Measurements from ENCODE around the gene SFMBT2. TPM values are rescaled to one million over a fixed set of nuclear protein-coding genes. Genes with fewer than 3 reads are reported as not detected.

SFMBT2 gene
- polyA plus RNA-seq, 1 experiment = 0.06 TPM

DNA sequence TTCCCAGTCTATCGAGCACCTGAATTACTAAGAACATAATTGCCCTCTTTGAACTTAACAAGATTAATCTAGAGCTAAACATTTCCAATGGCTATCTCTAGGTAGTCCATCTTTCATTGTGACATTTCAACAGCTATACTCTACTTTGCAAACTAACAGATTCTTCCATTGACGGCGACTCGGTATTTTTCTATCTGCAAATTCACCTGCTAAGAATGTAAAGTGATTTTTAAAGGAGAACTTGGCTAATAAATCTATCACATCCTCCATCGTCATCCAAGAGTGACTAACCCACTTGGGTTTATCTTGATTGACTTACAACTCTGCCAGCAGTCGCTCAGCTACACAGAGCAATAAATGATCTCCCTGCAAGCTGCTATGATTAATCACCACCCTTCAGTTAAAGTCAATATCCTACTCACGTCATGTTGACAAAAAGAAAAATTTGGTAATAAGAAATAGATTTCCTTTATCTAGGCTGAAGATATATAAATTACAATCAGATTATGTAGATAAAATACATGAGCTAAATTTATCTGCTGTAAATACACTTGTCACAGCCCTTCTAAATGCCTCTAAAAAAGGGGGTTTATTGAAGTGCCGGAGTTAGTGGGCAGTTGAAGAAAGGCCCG, 99.5 kb downstream of the SFMBT2 start:
- TF ChIP-seq, protein P1, sequence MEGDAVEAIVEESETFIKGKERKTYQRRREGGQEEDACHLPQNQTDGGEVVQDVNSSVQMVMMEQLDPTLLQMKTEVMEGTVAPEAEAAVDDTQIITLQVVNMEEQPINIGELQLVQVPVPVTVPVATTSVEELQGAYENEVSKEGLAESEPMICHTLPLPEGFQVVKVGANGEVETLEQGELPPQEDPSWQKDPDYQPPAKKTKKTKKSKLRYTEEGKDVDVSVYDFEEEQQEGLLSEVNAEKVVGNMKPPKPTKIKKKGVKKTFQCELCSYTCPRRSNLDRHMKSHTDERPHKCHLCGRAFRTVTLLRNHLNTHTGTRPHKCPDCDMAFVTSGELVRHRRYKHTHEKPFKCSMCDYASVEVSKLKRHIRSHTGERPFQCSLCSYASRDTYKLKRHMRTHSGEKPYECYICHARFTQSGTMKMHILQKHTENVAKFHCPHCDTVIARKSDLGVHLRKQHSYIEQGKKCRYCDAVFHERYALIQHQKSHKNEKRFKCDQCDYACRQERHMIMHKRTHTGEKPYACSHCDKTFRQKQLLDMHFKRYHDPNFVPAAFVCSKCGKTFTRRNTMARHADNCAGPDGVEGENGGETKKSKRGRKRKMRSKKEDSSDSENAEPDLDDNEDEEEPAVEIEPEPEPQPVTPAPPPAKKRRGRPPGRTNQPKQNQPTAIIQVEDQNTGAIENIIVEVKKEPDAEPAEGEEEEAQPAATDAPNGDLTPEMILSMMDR (IDR thresholded peaks at IDR 0.05; ENCODE audit: insufficient read depth, low read depth, low read length) = no peak
- POLR2A ChIA-PET = no interaction called here
- Histone ChIP-seq H3K36me3 (ENCODE audit: control insufficient read depth, insufficient read depth, low read length) (no peaks in the 10 kb centered on the region), H3K27me3 (ENCODE audit: control insufficient read depth, insufficient read depth, low read length) (no peaks in the 10 kb centered on the region), H3K4me3 (ENCODE audit: low read depth, low read length) (no peak overlapping the region)
- CTCF ChIA-PET = no interaction called here
- DNase-seq (ENCODE audit: low read depth) = no peak

DNA sequence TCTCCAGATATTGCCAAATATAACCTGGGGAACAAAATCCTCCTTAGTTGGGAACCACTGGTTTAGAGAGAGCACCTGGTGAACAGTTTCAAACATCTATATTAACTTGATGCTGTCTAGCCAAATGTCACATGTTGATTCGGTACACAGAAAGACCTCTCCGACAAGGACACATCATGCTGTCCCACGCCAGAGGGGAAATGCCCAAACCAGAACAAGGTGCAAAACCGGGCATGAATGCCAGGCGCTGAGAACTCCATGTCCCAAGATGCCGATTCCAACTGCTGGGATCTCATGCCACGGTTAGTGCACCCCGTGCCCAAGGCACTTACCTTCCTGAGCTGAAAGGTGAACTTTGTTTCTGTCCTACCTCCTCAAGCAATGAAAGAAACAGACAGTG, 100.8 kb downstream of the SFMBT2 start:
- H3K4me3 ChIP-seq (ENCODE audit: low read depth, low read length) = no peak overlapping the region
- H3K36me3 ChIP-seq (ENCODE audit: control insufficient read depth, insufficient read depth, low read length) = no peaks in the 10 kb centered on the region
- POLR2A ChIA-PET = no interaction called here
- DNase-seq (ENCODE audit: low read depth) = no peak
- H3K27me3 ChIP-seq (ENCODE audit: control insufficient read depth, insufficient read depth, low read length) = no peaks in the 10 kb centered on the region
- TF ChIP-seq, protein P1 (IDR thresholded peaks at IDR 0.05; ENCODE audit: insufficient read depth, low read depth, low read length) = no peak
- CTCF ChIA-PET = no interaction called here

DNA sequence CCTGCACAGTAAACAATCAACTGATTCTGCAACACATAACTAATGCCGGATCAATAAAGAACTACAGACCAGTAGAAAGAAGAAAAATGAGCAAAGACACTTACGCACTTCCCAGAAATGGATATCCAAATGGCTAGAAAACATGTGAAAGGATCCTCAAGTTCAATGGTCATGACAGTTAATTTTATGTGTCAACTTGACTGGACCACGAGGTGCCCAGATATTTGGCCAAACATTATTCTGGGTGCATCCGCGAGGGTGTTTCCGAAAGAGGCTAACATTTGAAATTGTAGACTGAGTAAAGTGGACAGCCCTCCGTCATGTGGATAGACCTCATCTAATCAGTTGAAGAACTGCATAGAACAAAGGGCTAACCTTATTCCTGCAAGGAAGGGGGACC, 102.0 kb downstream of the SFMBT2 start:
- H3K36me3 ChIP-seq (ENCODE audit: control insufficient read depth, insufficient read depth, low read length) = no peaks in the 10 kb centered on the region
- no peak for DNase-seq (ENCODE audit: low read depth)
- H3K27me3 ChIP-seq (ENCODE audit: control insufficient read depth, insufficient read depth, low read length) = no peaks in the 10 kb centered on the region
- POLR2A ChIA-PET = no interaction called here
- TF ChIP-seq, protein P1 (IDR thresholded peaks at IDR 0.05; ENCODE audit: insufficient read depth, low read depth, low read length) = no peak
- CTCF ChIA-PET = no interaction called here
- no peak overlapping the region for H3K4me3 ChIP-seq (ENCODE audit: low read depth, low read length)

DNA sequence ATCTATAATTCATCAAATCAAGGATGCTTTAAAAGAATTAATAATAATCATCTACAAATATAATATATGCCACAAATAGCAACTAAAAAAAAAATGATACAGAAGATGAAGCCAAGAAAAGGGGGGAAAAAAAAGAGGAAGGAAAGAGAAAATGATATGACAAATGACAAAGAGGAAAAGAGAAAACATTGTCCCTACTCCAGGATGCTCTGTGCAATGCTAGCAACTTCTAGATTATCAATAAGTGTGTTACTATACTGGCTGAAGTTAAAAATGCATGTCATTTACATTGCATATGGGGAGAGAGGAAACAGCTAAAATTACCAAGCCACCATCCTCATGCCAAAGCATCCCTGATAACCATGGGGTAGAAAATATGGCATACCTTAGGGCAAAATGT, 104.2 kb downstream of the SFMBT2 start:
- DNase-seq (ENCODE audit: low read depth) = no peak
- no peaks in the 10 kb centered on the region for H3K27me3 ChIP-seq (ENCODE audit: control insufficient read depth, insufficient read depth, low read length)
- ChIA-PET CTCF (no interaction called here), POLR2A (no interaction called here)
- TF ChIP-seq, protein P1 (IDR thresholded peaks at IDR 0.05; ENCODE audit: insufficient read depth, low read depth, low read length) = no peak
- no peak overlapping the region for H3K4me3 ChIP-seq (ENCODE audit: low read depth, low read length)
- no peaks in the 10 kb centered on the region for H3K36me3 ChIP-seq (ENCODE audit: control insufficient read depth, insufficient read depth, low read length)

DNA sequence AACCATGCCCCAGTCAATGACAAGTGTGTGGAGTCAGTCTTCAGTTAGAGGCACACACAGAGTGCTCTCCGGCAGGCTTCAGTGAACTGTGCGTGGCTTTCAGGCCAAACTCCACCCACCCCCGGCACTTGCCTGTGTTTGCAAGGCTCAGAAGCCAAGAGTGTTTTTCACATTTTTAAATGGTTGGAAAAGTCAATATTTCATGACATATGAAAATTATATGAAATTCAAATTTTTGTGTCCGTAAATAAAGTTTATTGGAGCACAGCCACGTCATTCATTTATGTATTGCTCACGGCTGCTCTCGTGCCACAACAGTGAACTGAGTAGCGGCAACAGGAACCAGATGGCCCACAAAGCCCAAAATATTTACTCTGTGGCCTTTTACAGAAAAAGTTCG, 104.7 kb downstream of the SFMBT2 start:
- DNase-seq (ENCODE audit: low read depth) = no peak
- POLR2A ChIA-PET = no interaction called here
- no peaks in the 10 kb centered on the region for H3K36me3 ChIP-seq (ENCODE audit: control insufficient read depth, insufficient read depth, low read length)
- H3K4me3 ChIP-seq (ENCODE audit: low read depth, low read length) = no peak overlapping the region
- CTCF ChIA-PET = no interaction called here
- TF ChIP-seq, protein P1 (IDR thresholded peaks at IDR 0.05; ENCODE audit: insufficient read depth, low read depth, low read length) = no peak
- H3K27me3 ChIP-seq (ENCODE audit: control insufficient read depth, insufficient read depth, low read length) = no peaks in the 10 kb centered on the region
